Astrocyte (in vitro differentiated cells and primary cell): Measurements from ENCODE around the gene FOXP2. TPM values are rescaled to one million over a fixed set of nuclear protein-coding genes. Genes with fewer than 3 reads are reported as not detected.

Experiments used
- DNase-seq: peaks from one replicate; pipeline ENCODE4 v3.0.0-alpha.2; 2010; ENCODE audit warnings: low read depth
- FAIRE-seq: peaks from 2 replicates; lab custom pipeline; 2011; peaks lifted over from hg19 to GRCh38; lab: Jason Lieb, UNC
- H2AFZ ChIP-seq: 2 replicates; pipeline ENCODE4 v1.6.0; 2012; ENCODE audit warnings: low read depth, low read length, inconsistent platforms
- H3K27ac ChIP-seq: 2 replicates; pipeline ENCODE4 v1.5.1; 2011; ENCODE audit warnings: low read depth, low read length, inconsistent platforms
- H3K27me3 ChIP-seq: 2 replicates; pipeline ENCODE4 v1.6.0; 2011; ENCODE audit warnings: low read length, inconsistent platforms; ENCODE audit not compliant: insufficient read depth
- H3K36me3 ChIP-seq: 2 replicates; pipeline ENCODE4 v1.5.1; 2011; ENCODE audit warnings: low read length, inconsistent platforms; ENCODE audit not compliant: insufficient read depth
- H3K4me1 ChIP-seq: 2 replicates; pipeline ENCODE4 v1.5.1; 2011; ENCODE audit warnings: low read length, inconsistent platforms; ENCODE audit not compliant: insufficient read depth
- H3K4me2 ChIP-seq: 2 replicates; pipeline ENCODE4 v1.6.0; 2012; ENCODE audit warnings: low read length, inconsistent platforms
- H3K4me3 ChIP-seq: 2 replicates; pipeline ENCODE4 v1.5.1; 2011; ENCODE audit warnings: low read depth, mild to moderate bottlenecking, low read length, inconsistent platforms; ENCODE audit not compliant: insufficient read depth
- H3K79me2 ChIP-seq: 2 replicates; pipeline ENCODE4 v1.6.0; 2012; ENCODE audit warnings: mild to moderate bottlenecking, low read length, inconsistent platforms; ENCODE audit not compliant: insufficient read depth
- H3K9ac ChIP-seq: 2 replicates; pipeline ENCODE4 v1.6.0; 2012; ENCODE audit warnings: mild to moderate bottlenecking, low read length, inconsistent platforms
- H3K9me3 ChIP-seq: 2 replicates; pipeline ENCODE4 v1.5.1; 2012; ENCODE audit warnings: low read depth, mild to moderate bottlenecking, low read length, inconsistent platforms; ENCODE audit not compliant: insufficient read depth
- H4K20me1 ChIP-seq: 2 replicates; pipeline ENCODE4 v1.6.0; 2012; ENCODE audit warnings: low read length, inconsistent platforms; ENCODE audit not compliant: insufficient read depth
- H3K27ac Mint-ChIP-seq: one replicate; pipeline ENCODE4 v1.8.0; 2021; ENCODE audit warnings: mild to moderate bottlenecking, mixed read lengths; ENCODE audit not compliant: unreplicated experiment
- H3K27me3 Mint-ChIP-seq: one replicate; pipeline ENCODE4 v1.8.0; 2021; ENCODE audit warnings: low read depth, mixed read lengths; ENCODE audit not compliant: unreplicated experiment
- H3K36me3 Mint-ChIP-seq: one replicate; pipeline ENCODE4 v1.8.0; 2021; ENCODE audit warnings: low read depth, mixed read lengths; ENCODE audit not compliant: unreplicated experiment
- H3K4me1 Mint-ChIP-seq: one replicate; pipeline ENCODE4 v1.8.0; 2021; ENCODE audit warnings: low read depth, mixed read lengths; ENCODE audit not compliant: unreplicated experiment
- H3K4me3 Mint-ChIP-seq: one replicate; pipeline ENCODE4 v1.8.0; 2021; ENCODE audit warnings: mild to moderate bottlenecking, moderate library complexity, mixed read lengths; ENCODE audit not compliant: unreplicated experiment
- H3K9me3 Mint-ChIP-seq: one replicate; pipeline ENCODE4 v1.8.0; 2021; ENCODE audit warnings: mild to moderate bottlenecking, mixed read lengths; ENCODE audit not compliant: unreplicated experiment
- CTCF ChIP-seq: IDR thresholded peaks from 2 replicates; pipeline ENCODE4 v1.5.1; 2011; ENCODE audit warnings: low read depth, mild to moderate bottlenecking, inconsistent platforms, low read length, moderate library complexity; ENCODE audit not compliant: insufficient read depth
- EZH2 ChIP-seq: IDR thresholded peaks from 2 replicates; pipeline ENCODE4 v1.6.1; 2012; ENCODE audit warnings: mild to moderate bottlenecking, low read length, inconsistent platforms; ENCODE audit not compliant: insufficient read depth
- total RNA-seq: library from RNA; stranded (reverse); gene quantifications from 2 replicates; pipeline ENCODE4 v1.2.1, GENCODE V29; 2021

The FOXP2 gene
- total RNA-seq, 1 donor from 2014 or later = 3.4 TPM

- DNase-seq (no peak), FAIRE-seq (no peak)
- H3K9ac ChIP-seq = no peak overlapping the region
- H4K20me1 ChIP-seq = no peaks in the 10 kb centered on the region
- Mint-ChIP-seq H3K27me3 (no peaks in the 10 kb centered on the region), H3K36me3 (no peaks in the 10 kb centered on the region), H3K4me1 (peaks cover 15% of the 10 kb centered on the region), H3K9me3 (no peaks in the 10 kb centered on the region), H3K4me3 (no peak overlapping the region), H3K27ac (no peak overlapping the region)
- TF ChIP-seq CTCF (no peak), EZH2 (no peak)
- no peaks in the 10 kb centered on the region for H3K9me3 ChIP-seq
- H3K27ac ChIP-seq = no peak overlapping the region
- no peaks in the 10 kb centered on the region for H3K27me3 ChIP-seq
- no peak overlapping the region for H2AFZ ChIP-seq
- no peak overlapping the region for H3K4me2 ChIP-seq
- no peaks in the 10 kb centered on the region for H3K4me1 ChIP-seq
- no peak overlapping the region for H3K4me3 ChIP-seq
- H3K79me2 ChIP-seq = no peaks in the 10 kb centered on the region
- no peaks in the 10 kb centered on the region for H3K36me3 ChIP-seq
These were observed 256.1 kb downstream of the FOXP2 start for GRCh38 chr7:114670676-114671075.

DNA sequence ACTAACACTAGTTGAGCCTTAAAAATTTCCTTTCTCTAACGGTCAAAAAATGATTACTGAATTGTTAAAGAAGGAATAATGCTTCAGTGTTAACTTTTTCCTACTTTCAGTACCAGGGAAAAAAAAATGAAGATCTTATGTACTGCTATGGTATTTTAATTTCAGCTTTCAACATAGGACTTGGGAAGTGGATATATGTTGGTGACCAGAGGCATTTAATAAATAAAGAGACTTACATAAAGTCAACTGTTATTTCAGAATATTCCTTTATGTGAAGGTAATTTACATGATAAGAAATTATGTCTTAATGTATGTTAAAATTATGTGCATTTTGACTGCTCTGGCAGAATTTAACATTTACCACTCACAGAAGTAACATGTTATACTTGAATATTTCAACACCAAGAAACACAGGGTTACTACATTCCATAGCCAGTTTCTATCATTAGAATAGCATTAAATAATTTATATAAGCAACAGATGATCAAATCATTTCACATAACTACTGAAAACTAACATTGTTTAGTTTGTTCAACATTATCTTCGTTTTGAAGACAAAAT lies 257.0 kb downstream of the FOXP2 start:
- no peak overlapping the region for H3K4me3 ChIP-seq
- no peaks in the 10 kb centered on the region for H4K20me1 ChIP-seq
- no peaks in the 10 kb centered on the region for H3K36me3 ChIP-seq
- no peaks in the 10 kb centered on the region for H3K79me2 ChIP-seq
- DNase-seq (no peak), FAIRE-seq (no peak)
- no peaks in the 10 kb centered on the region for H3K9me3 Mint-ChIP-seq
- H3K9me3 ChIP-seq = no peaks in the 10 kb centered on the region
- no peak overlapping the region for H3K4me2 ChIP-seq
- TF ChIP-seq EZH2 (no peak), CTCF (no peak)
- no peak overlapping the region for H2AFZ ChIP-seq
- H3K27me3 ChIP-seq = no peaks in the 10 kb centered on the region
- no peak overlapping the region for H3K27ac ChIP-seq
- no peak overlapping the region for H3K27ac Mint-ChIP-seq
- no peak overlapping the region for H3K4me3 Mint-ChIP-seq
- no peak overlapping the region for H3K9ac ChIP-seq
- no peaks in the 10 kb centered on the region for H3K36me3 Mint-ChIP-seq
- H3K4me1 Mint-ChIP-seq = peaks cover 15% of the 10 kb centered on the region
- H3K27me3 Mint-ChIP-seq = no peaks in the 10 kb centered on the region
- no peaks in the 10 kb centered on the region for H3K4me1 ChIP-seq

- H3K9ac ChIP-seq = no peak overlapping the region
- no peaks in the 10 kb centered on the region for H3K4me1 ChIP-seq
- no peaks in the 10 kb centered on the region for H3K79me2 ChIP-seq
- no peaks in the 10 kb centered on the region for H3K9me3 Mint-ChIP-seq
- H3K27me3 Mint-ChIP-seq = no peaks in the 10 kb centered on the region
- no peak overlapping the region for H3K27ac Mint-ChIP-seq
- H3K27ac ChIP-seq = no peak overlapping the region
- no peaks in the 10 kb centered on the region for H3K36me3 Mint-ChIP-seq
- no peak overlapping the region for H2AFZ ChIP-seq
- H3K4me3 ChIP-seq = no peak overlapping the region
- no peaks in the 10 kb centered on the region for H3K36me3 ChIP-seq
- no peak overlapping the region for H3K4me2 ChIP-seq
- no peak for FAIRE-seq
- H3K4me1 Mint-ChIP-seq = no peaks in the 10 kb centered on the region
- H3K27me3 ChIP-seq = no peaks in the 10 kb centered on the region
- no peak overlapping the region for H3K4me3 Mint-ChIP-seq
- DNase-seq = no peak
- TF ChIP-seq EZH2 = no peak
- TF ChIP-seq CTCF = no peak
- no peaks in the 10 kb centered on the region for H4K20me1 ChIP-seq
- H3K9me3 ChIP-seq = no peaks in the 10 kb centered on the region
These were observed 263.5 kb downstream of the FOXP2 start for GRCh38 chr7:114678116-114678515.
